A673 (cell line): ENCODE measurements around the gene SETMAR. TPM values are rescaled to one million over a fixed set of nuclear protein-coding genes. Genes with fewer than 3 reads are reported as not detected.

Source experiments
- BruUV-seq: library from RNA; stranded (reverse); fragments of 400-500 nt; replicated peaks from 2 replicates; lab custom pipeline; 2021; lab: Mats Ljungman, UMichigan
- CTCF ChIA-PET: fragments of 300-600 bp; sonication (Branson Sonifier 250); formaldehyde crosslinking; loops from one replicate; lab custom pipeline; 2022; ENCODE audit warnings: antibody characterized with exemption; lab: Charles Lee
- POLR2A ChIA-PET: fragments of 300-600 bp; sonication (Branson Sonifier 250); formaldehyde crosslinking; loops from one replicate; lab custom pipeline; 2022; ENCODE audit warnings: antibody characterized with exemption; ENCODE audit not compliant: low non-redundant PET; lab: Charles Lee
- DNase-seq: peaks from one replicate; pipeline ENCODE4 v3.0.0-alpha.2; 2015; ENCODE audit warnings: low spot score
- H3K27ac ChIP-seq: fragments of 200-600 bp; sonication (generic); 2 replicates; pipeline ENCODE4 v1.5.1; 2016; ENCODE audit warnings: mixed run types, low read depth, mild to moderate bottlenecking, mixed read lengths, antibody characterized with exemption, low read length; ENCODE audit not compliant: poor library complexity, severe bottlenecking
- H3K27me3 ChIP-seq: fragments of 200-600 bp; sonication (generic); replicated peaks from 2 replicates; pipeline ENCODE4 v1.6.1; 2017; ENCODE audit warnings: mixed run types, low read depth, mild to moderate bottlenecking, mixed read lengths, antibody characterized with exemption, low read length; ENCODE audit not compliant: insufficient read depth, poor library complexity
- H3K36me3 ChIP-seq: fragments of 200-600 bp; sonication (generic); 2 replicates; pipeline ENCODE4 v1.6.1; 2016; ENCODE audit warnings: mixed run types, mild to moderate bottlenecking, mixed read lengths, antibody characterized with exemption, low read length; ENCODE audit not compliant: insufficient read depth, poor library complexity, severe bottlenecking
- H3K4me1 ChIP-seq: fragments of 200-600 bp; sonication (generic); 2 replicates; pipeline ENCODE4 v1.6.1; 2017; ENCODE audit warnings: mixed run types, mild to moderate bottlenecking, mixed read lengths, antibody characterized with exemption, low read length; ENCODE audit not compliant: insufficient read depth, poor library complexity, severe bottlenecking
- H3K4me3 ChIP-seq: fragments of 200-600 bp; sonication (generic); 2 replicates; pipeline ENCODE4 v1.5.1; 2016; ENCODE audit warnings: low read depth, mixed run types, mild to moderate bottlenecking, mixed read lengths, low read length; ENCODE audit not compliant: poor library complexity, severe bottlenecking
- H3K9me3 ChIP-seq: fragments of 200-600 bp; sonication (generic); 2 replicates; pipeline ENCODE4 v1.6.1; 2016; ENCODE audit warnings: mixed run types, low read depth, mild to moderate bottlenecking, mixed read lengths, antibody characterized with exemption, low read length; ENCODE audit not compliant: poor library complexity, severe bottlenecking
- CTCF ChIP-seq: fragments of 300-800, 200-600 bp; sonication (generic); conservative IDR thresholded peaks from 2 replicates; pipeline ENCODE4 v1.5.1; 2017; ENCODE audit warnings: low read depth, mild to moderate bottlenecking, antibody characterized with exemption, low read length, moderate library complexity, mixed read lengths
- EZH2 ChIP-seq: fragments of 200-600 bp; sonication (generic); IDR thresholded peaks from 2 replicates; pipeline ENCODE4 v1.6.1; 2017; ENCODE audit warnings: borderline replicate concordance, low read depth, mild to moderate bottlenecking, mixed read lengths, antibody characterized with exemption, low read length; ENCODE audit not compliant: poor library complexity, severe bottlenecking
- intact Hi-C: fragments of 100-400 bp; cut with micrococcal nuclease; formaldehyde crosslinking; loops from one replicate; pipeline ENCODE4 v1.10.0; 2022; ENCODE audit not compliant: unreplicated experiment
- total RNA-seq: library from RNA; stranded (reverse); gene quantifications from 2 replicates; pipeline ENCODE4 v1.2.3, GENCODE V29; 2021

Gene SETMAR
- total RNA-seq, 1 experiment from 2014 or later = 25.8 TPM

- Histone ChIP-seq H3K36me3 (no peaks in the 10 kb centered on the region), H3K4me3 (no peak overlapping the region), H3K27me3 (no peaks in the 10 kb centered on the region), H3K27ac (no peak overlapping the region), H3K9me3 (no peaks in the 10 kb centered on the region), H3K4me1 (no peaks in the 10 kb centered on the region)
- ChIA-PET CTCF (no interaction called here), POLR2A (no interaction called here)
- TF ChIP-seq CTCF (no peak), EZH2 (no peak)
- no peak for DNase-seq
- intact Hi-C loops = loop anchor here (5.0 kb wide), 1 partner anchor 140 kb away; the partner anchor contains the start of gene ITPR1
- no TSS peak for BruUV-seq
These were observed 48.7 kb downstream of the SETMAR start for GRCh38 chr3:4351872-4352271.

- Histone ChIP-seq H3K4me1 (no peaks in the 10 kb centered on the region), H3K9me3 (no peaks in the 10 kb centered on the region), H3K27ac (no peak overlapping the region), H3K36me3 (no peaks in the 10 kb centered on the region), H3K4me3 (no peak overlapping the region), H3K27me3 (no peaks in the 10 kb centered on the region)
- BruUV-seq = no TSS peak
- TF ChIP-seq CTCF (no peak), EZH2 (no peak)
- DNase-seq = no peak
- CTCF ChIA-PET = no interaction called here
- POLR2A ChIA-PET = interaction anchor here (0.6 kb wide), 1 partner anchor 138 kb away, joined by 3 read pairs; the partner anchor contains the start of gene ITPR1
- intact Hi-C loops = no loop called here
These were observed 52.4 kb downstream of the SETMAR start for GRCh38 chr3:4355401-4356219.

GRCh38 chr3:4356220-4356540 is 53.0 kb downstream of the SETMAR start:
- Histone ChIP-seq H3K27ac (no peak overlapping the region), H3K36me3 (no peaks in the 10 kb centered on the region), H3K9me3 (no peaks in the 10 kb centered on the region), H3K27me3 (no peaks in the 10 kb centered on the region), H3K4me3 (no peak overlapping the region), H3K4me1 (no peaks in the 10 kb centered on the region)
- CTCF ChIA-PET = no interaction called here
- intact Hi-C loops = no loop called here
- TF ChIP-seq EZH2 (no peak), CTCF (no peak)
- POLR2A ChIA-PET = interaction anchor here (0.6 kb wide), 1 partner anchor 137 kb away, joined by 3 read pairs; the partner anchor contains the start of gene ITPR1
- DNase-seq = no peak
- BruUV-seq = no TSS peak
